Measurements from ENCODE around the gene PANK1.

- TF ChIP-seq CTCF (IDR thresholded peaks at IDR 0.05; ENCODE audit: poor library complexity) = no peak
- TF ChIP-seq EZH2 (IDR thresholded peaks at IDR 0.05; ENCODE audit: borderline replicate concordance) = no peak
These were observed 10.4 kb downstream of the PANK1 start for GRCh38 chr10:89634637-89635036.
